ENCODE results near the gene HOXD12.

GRCh38 chr2:176097820-176098365, 1.7 kb upstream of the HOXD12 start:
- peak; percentile 48 for TF ChIP-seq CTCF (IDR thresholded peaks at IDR 0.05; ENCODE audit: poor library complexity, severe bottlenecking)
- no peak for TF ChIP-seq TAF1 (IDR thresholded peaks at IDR 0.05; ENCODE audit: low read depth)

Measured in neural cell (in vitro differentiated cells).